Activated T-cell treated with anti-CD3 and anti-CD28 coated beads, Interleukin-2, amount 50 U/mL, for 4 hours (primary cell): Measurements from ENCODE around the gene ADAM11. TPM values are rescaled to one million over a fixed set of nuclear protein-coding genes. Genes with fewer than 3 reads are reported as not detected.

Source experiments
- total RNA-seq, 3 donors: library from RNA; stranded (reverse); gene quantifications; one replicate each; pipeline ENCODE4 v1.2.1, GENCODE V29; 2021

Gene ADAM11
- total RNA-seq, 3 donors from 2014 or later = 0.38 to 0.50 (median 0.41) TPM

Other genes with a start within 250 kb of the ADAM11 start
- under 1 TPM in 1 of 3 donors, not detected in 2; 0.08 TPM for gene FZD2, start 201.5 kb upstream of the ADAM11 start, total RNA-seq
- under 1 TPM; 0.14 to 0.37 (median 0.35) TPM for gene MEIOC, start 102.5 kb upstream of the ADAM11 start, total RNA-seq
- gene CCDC43, start 69.2 kb upstream of the ADAM11 start, total RNA-seq = 10 to 100 TPM; 31.2 to 32.0 (median 31.7) TPM
- 1 to 10 TPM; 6.4 to 9.7 (median 9.1) TPM for gene DBF4B, start 50.3 kb upstream of the ADAM11 start, total RNA-seq
- gene GJC1, start 71.3 kb downstream of the ADAM11 start, total RNA-seq = 1 to 10 TPM; 3.0 to 4.6 (median 3.8) TPM
- gene HIGD1B, start 88.9 kb downstream of the ADAM11 start, total RNA-seq = not detected
- 100 to 1,000 TPM; 257 to 303 (median 269) TPM for gene EFTUD2, start 140.5 kb downstream of the ADAM11 start, total RNA-seq
- gene GFAP, start 156.5 kb downstream of the ADAM11 start, total RNA-seq = not detected
- gene KIF18B, start 188.8 kb downstream of the ADAM11 start, total RNA-seq = 1 to 10 TPM; 2.4 to 4.8 (median 3.7) TPM
- not detected for gene C1QL1, start 209.3 kb downstream of the ADAM11 start, total RNA-seq